GM19397 (cell line): ENCODE results near the gene GJB5.

ENCODE experiments used
- ATAC-seq: cut with Tn5 transposase; IDR thresholded peaks from one replicate; pipeline ENCODE4 v1.9.1; 2021; ENCODE audit warnings: mild to moderate bottlenecking, moderate library complexity; ENCODE audit not compliant: unreplicated experiment

The GJB5 gene

DNA sequence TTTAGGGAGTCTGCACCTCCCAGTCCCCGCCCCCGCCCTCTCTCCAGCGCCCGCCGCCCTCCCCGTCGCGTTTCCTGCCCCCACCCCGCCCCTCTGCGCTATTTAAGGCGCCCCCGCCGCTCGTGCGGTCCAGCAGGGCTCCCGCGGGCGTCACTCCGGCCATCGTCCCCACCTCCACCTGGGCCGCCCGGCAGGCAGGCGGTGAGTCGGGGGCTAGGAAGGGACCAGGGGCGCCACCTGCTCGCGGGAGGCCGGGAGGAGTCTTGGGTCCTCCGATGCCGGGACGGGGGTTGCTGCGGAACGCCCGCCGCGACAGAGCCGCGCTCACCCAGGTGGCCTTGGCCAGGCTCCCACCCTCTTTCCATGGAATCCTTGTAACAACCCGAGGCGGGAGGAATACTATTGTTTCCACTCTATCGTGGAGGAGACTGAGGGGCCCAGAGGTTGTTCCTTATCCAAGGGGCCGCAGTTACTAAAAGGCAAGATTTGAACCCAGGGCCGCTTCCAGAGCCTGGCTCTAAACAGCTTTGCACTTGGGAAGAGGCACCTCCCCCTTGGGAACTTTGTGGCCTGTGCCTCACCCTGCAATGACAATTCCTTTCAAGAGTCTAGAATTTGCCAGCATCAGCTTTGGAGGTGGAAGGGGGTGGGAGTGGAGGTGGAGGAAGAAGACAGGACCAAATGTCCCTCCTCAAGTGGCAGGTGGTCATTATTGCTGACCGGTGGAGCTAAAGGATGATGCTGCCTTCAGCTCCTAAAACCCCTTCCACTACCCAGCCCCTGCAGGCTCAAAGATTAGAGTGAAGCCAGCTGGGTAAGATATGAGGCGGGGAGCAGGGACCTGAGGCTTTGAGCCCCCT is 38.3 kb downstream of the GJB5 start, which contains the start of gene GJA4:
TSS of gene GJA4 (plus strand) at position 132 of the 860 bp plus-strand sequence. CDS start 1,215 bp downstream, outside the sequence.
- no peak for ATAC-seq

DNA sequence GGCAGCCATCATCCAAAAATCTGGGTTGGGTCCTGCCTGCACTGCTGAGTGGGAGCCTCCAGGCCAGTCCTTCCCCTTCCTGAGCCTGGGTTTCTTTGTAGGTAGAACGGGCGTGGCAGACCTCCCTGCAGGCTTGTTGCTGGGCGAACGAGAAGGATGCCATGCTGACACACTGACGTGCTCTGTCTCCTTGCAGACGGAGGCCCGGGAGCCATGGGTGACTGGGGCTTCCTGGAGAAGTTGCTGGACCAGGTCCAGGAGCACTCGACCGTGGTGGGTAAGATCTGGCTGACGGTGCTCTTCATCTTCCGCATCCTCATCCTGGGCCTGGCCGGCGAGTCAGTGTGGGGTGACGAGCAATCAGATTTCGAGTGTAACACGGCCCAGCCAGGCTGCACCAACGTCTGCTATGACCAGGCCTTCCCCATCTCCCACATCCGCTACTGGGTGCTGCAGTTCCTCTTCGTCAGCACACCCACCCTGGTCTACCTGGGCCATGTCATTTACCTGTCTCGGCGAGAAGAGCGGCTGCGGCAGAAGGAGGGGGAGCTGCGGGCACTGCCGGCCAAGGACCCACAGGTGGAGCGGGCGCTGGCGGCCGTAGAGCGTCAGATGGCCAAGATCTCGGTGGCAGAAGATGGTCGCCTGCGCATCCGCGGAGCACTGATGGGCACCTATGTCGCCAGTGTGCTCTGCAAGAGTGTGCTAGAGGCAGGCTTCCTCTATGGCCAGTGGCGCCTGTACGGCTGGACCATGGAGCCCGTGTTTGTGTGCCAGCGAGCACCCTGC is 39.3 kb downstream of the GJB5 start:
- ATAC-seq = no peak

- ATAC-seq = no peak
Observed at GRCh38 chr1:34794790-34795180, 39.9 kb downstream of the GJB5 start.

DNA sequence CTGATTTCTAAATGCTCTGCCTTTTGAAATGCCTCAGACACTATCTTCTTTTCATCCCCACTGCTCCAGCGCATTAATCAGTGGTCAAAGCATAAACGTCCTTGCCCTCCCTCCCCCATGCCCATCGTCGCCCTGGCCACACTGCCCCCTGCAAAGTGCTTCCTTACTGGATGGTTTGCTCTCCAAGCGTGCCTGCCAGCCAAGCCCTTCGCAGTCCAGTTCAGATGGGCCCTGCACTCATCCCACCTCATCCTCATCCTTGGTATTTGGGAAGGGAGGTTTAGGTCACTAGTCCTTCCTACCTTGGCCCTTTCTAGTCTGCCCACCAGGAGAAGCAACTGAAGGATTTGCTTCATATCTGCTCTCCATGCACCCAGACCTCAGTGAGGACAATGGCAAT is 41.1 kb downstream of the GJB5 start:
- ATAC-seq = no peak

- ATAC-seq = peak; percentile 69
Observed at GRCh38 chr1:34796990-34797389, 42.1 kb downstream of the GJB5 start.

DNA sequence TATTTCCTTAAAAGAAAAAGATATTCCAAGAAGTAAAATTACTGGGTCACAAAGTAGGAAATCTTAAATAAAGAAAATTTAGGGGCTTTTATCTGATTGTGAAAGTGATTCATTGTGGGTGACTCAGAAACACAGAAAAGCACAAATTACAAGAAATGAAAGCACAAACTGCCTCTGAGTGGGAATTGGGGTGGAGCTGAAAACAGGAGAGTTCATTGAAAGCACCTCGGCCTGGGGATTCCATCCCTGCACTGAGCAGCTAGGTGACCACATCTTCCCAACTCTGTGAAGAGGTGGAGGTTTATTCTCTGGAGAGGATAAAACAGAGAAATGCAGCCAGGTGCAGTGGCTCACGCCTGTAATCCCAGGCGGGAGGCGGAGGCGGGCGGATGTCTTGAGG is 45.4 kb downstream of the GJB5 start:
- ATAC-seq = no peak

- no peak for ATAC-seq
Observed at GRCh38 chr1:34803770-34804169, 48.9 kb downstream of the GJB5 start.

- ATAC-seq = no peak
Observed at GRCh38 chr1:34806396-34806795, 51.5 kb downstream of the GJB5 start.
